ENCODE data around the gene KSR2.

The KSR2 gene

GRCh38 chr12:117854339-117855012 lies 114.3 kb downstream of the KSR2 start:
- DNase-seq = peak; percentile 30

- peak; percentile 63 for DNase-seq
Observed at GRCh38 chr12:117853600-117853999, 115.2 kb downstream of the KSR2 start.

- peak; percentile 51 for DNase-seq
Observed at GRCh38 chr12:117850048-117850447, 118.7 kb downstream of the KSR2 start.

GRCh38 chr12:117847371-117847770 lies 121.4 kb downstream of the KSR2 start:
- no peak for DNase-seq

- no peak for DNase-seq
Observed at GRCh38 chr12:117845271-117845904, 123.4 kb downstream of the KSR2 start.

GRCh38 chr12:117844114-117844830 lies 124.5 kb downstream of the KSR2 start:
- DNase-seq = no peak

- DNase-seq = no peak
Observed at GRCh38 chr12:117842630-117843029, 126.2 kb downstream of the KSR2 start.

GRCh38 chr12:117842220-117842619 lies 126.6 kb downstream of the KSR2 start:
- no peak for DNase-seq

- DNase-seq = no peak
Observed at GRCh38 chr12:117837737-117838050, 131.1 kb downstream of the KSR2 start.

- DNase-seq = peak; percentile 58
Observed at GRCh38 chr12:117836999-117837736, 131.6 kb downstream of the KSR2 start.

GRCh38 chr12:117836476-117836875 lies 132.3 kb downstream of the KSR2 start:
- no peak for DNase-seq

GRCh38 chr12:117835156-117835555 lies 133.6 kb downstream of the KSR2 start:
- DNase-seq = no peak

- DNase-seq = peak; percentile 76
Observed at GRCh38 chr12:117832459-117833457, 136.0 kb downstream of the KSR2 start.

- DNase-seq = no peak
Observed at GRCh38 chr12:117830471-117830870, 138.3 kb downstream of the KSR2 start.

- DNase-seq = no peak
Observed at GRCh38 chr12:117829108-117829507, 139.7 kb downstream of the KSR2 start.

GRCh38 chr12:117827660-117828059 lies 141.1 kb downstream of the KSR2 start:
- DNase-seq = no peak

GRCh38 chr12:117825827-117826226 lies 143.0 kb downstream of the KSR2 start:
- no peak for DNase-seq

- DNase-seq = no peak
Observed at GRCh38 chr12:117821480-117822175, 147.2 kb downstream of the KSR2 start.

GRCh38 chr12:117820216-117820907 lies 148.4 kb downstream of the KSR2 start:
- no peak for DNase-seq

- DNase-seq = no peak
Observed at GRCh38 chr12:117819160-117819559, 149.6 kb downstream of the KSR2 start.

GRCh38 chr12:117818400-117818799 lies 150.4 kb downstream of the KSR2 start:
- no peak for DNase-seq
